GM10847 (cell line): Measurements from ENCODE around the gene ANK2.

ENCODE experiments used
- POLR2A ChIP-seq: IDR thresholded peaks from 2 replicates; pipeline ENCODE4 v1.6.1; 2011; ENCODE audit not compliant: insufficient read length; ENCODE audit errors: extremely low read depth

Gene ANK2

DNA sequence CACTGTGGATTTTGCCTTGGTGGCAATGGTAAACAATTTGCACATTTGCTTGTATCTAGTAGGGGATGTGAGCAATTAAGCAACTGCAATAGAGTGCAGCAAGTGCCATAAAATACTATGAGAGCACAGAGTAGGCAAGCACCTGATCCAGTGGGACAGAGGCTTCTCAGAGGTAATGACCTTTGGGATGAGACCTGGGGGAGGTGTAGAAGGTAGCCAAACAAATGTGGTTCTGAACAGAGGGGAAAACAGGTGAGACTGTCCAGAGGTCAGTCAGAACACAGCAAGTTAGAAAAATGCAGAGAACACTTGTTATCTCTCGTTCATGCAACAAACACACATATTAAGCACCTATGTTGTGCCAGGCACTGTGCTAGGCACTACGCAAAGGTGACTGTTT, 21.4 kb upstream of the ANK2 start:
- TF ChIP-seq POLR2A: no peak

DNA sequence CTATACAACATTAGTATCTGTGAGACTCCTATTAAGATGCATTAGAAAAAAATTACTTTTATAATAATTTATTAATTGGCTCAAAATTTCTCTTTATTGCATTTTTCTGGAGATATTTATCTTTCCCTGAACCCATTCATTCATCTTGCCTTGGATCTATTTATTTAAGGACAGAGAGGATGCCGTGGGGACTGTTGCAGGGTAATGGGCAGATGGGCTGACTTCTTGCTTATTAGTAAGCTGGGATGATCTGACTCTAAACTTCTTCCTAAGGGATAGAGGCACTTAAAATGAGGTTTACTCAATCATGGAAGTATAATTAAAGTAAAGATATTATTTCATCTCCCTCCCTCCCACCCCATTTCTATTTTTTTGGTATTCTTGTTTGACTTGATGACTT, 18.2 kb upstream of the ANK2 start:
- TF ChIP-seq POLR2A: no peak

DNA sequence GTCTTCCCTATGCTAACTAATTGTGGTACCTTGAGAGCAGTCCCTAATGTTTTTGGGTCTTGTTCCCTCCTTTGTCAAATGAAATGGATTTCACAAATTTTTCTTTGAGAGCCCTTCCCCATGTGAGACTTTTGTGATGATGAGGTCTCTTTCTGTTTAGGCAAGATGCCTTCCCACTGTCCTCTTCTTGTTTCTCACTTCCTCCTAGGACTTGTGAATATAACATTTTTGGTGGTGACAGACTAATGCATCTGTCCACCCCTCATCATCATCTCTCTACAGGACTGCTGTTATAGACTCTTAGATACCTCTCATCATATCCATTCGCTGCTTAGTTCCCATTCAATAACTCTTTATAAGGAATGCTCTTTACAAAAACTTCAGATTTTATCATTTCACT, 8.7 kb upstream of the ANK2 start:
- no peak for TF ChIP-seq POLR2A

DNA sequence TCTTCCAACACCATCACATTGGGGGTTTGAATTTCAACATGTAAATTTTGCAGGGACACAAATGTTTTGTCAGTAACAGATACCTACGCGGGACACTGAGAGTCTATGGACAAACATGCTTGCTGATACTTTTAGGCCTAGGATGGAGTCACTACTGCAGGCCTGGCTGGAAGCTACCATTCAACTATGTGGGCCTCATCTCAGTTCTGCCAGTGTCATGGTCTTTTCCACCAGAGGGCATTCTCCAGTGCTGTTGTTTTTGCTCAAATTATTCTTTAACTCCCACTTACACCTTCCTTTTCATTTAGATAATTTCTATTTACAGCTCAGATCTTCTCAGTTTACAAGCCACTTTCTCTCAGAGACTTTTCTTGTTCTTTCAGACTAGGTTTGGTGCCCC, 7.0 kb upstream of the ANK2 start:
- no peak for TF ChIP-seq POLR2A

DNA sequence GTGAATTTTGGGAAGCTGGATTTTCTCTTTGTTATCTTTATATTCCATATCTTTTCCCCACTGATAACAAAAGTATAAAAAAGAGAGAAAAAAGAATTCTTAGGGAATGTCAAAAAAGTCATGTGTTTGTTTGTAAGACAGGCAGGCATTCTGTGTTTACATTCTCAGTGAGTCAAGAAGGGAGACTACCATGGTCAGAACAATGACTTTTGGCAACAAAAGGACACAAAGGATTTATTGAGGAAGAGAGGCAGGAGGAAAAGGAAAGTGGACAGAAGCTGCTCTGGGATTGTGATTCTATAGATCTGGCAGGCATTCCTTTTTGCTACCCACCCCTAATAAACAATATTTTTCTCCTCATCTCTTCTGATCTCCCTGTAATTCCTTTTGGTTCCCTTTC, 5.9 kb upstream of the ANK2 start:
- no peak for TF ChIP-seq POLR2A

DNA sequence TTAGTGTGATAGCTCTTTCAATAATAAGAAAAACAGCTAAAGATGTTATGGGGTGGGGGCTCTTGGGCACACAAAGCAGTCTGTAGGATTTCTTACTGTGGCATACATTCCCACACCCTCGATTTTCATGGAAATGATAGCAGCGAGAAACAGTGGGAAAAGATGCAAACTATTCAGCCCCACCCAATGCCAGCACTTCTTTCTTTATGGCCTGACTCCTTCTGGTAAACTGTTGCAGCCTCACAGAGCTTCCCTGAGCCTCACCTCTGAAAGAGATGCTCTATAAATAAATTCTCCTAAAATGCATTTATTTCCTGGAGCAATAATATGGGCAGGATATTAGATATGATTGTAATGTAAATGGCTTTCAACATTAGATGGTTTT, 910 bp downstream of the ANK2 start:
- TF ChIP-seq POLR2A: no peak

DNA sequence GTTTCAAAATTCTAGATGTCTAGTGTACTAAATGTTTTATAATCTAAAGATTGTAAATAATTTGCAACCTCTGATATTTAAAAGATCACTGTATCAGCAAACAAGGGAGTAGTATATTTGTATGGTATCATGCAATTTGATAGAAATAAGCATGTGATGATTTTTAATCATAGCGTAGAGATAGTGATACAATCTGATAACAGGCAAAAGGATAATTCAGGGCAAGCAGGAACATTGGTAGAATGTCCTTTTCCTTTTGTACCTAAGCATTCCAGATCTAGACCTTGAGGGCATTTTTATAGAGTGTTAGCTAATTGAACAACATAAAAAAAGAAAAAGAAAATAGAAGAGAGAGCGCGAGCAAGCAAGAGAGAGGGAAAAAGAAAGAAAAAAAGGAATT, 1.4 kb downstream of the ANK2 start:
- TF ChIP-seq POLR2A: no peak

DNA sequence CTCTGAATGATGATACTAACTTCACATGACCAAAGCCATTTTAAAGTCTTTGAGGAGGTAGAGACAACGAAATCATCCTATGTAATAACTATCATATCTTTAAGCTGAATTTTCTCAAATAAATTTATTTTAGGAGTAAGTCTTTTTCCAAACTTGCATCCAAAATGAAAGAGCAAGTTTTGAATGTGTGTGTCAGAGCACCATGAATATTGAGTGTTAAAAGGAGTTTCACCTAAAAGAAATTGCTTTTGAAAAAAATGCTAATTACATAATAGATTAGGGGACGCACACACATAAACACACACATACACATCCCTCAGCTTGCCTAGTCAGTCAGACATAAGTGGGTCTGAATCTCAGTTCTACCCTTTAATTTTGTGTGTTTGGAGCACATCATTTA, 1.9 kb downstream of the ANK2 start:
- no peak for TF ChIP-seq POLR2A

DNA sequence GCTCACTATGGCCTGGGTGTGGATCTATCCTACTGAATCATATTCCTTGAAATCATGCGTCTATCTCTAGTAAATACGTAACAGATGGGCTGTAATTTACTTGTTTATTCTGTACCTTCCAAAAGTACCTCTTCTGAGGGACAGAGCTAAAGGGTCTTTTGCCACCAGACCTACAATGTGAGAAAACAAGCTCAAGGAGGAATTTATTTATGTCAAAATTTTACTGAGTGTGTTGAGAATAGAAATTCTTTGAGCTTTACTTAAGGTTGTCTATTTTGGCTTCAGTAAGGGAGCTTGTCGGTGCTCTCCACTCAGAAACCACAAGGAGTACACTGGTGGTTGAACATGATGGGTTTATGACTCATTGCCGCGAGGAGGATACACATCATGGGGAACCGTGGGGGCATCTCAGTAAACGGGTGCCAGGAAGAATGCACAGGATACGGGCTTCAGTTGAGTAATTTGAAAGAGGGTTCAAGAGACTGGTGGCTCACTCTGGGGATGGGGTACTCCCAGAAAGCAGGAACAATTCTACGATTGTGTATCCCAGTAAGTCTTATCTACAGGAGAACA, 3.0 kb downstream of the ANK2 start:
- TF ChIP-seq POLR2A: no peak

DNA sequence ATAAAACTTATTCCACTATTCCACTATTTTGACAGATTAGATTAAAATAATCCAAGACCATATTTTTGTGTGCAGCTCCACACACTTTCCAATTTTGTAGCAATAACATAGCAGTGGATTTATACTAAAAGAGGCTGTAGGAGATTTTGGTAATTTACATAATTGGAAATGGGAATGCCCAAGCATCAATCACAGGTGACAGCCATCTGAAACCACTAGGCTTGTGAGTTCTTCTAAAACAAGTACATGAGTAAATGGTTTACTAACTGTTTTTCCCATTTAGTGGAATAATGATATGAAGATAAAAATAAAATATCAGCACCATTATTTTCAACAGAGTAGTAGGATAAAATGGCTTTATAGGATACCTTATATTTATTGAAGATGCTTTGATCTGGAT, 4.4 kb downstream of the ANK2 start:
- no peak for TF ChIP-seq POLR2A

DNA sequence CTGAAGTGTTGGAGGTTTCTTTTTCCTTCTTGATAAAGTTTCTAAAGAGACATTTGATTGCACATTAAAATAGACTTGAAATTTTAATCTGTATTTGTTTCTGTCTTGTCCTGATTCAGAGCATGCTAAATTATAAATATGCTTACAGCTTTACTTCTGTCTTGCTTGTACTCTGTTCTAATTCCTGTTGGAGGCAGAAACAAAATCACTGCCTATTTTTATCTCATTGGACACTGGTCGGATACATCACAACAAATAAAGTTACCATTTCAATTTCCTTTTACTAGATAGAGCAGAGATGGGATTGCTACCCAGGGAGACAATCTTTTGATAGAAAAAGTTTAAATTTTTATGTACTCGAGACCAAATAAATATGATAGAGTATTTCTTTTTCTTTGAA, 6.9 kb downstream of the ANK2 start:
- no peak for TF ChIP-seq POLR2A

DNA sequence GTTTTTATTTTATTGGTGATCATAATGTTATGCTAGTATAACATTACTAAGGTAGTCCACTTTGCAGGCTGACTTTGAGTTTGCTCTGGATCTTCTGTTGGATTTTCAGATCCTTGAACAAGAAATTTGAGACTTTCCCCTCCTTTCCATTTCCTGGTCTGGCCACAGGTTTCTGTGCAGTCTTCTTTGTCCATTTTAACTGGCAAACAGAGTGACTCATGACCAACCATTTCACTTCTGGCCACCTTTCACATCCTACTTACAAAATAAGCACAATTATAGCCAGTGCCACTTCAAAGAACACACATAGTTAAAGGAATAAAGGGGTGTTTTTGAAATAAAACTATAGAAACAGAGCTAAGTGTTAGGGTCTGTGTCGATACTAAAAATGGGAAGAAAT, 8.4 kb downstream of the ANK2 start:
- TF ChIP-seq POLR2A: no peak

DNA sequence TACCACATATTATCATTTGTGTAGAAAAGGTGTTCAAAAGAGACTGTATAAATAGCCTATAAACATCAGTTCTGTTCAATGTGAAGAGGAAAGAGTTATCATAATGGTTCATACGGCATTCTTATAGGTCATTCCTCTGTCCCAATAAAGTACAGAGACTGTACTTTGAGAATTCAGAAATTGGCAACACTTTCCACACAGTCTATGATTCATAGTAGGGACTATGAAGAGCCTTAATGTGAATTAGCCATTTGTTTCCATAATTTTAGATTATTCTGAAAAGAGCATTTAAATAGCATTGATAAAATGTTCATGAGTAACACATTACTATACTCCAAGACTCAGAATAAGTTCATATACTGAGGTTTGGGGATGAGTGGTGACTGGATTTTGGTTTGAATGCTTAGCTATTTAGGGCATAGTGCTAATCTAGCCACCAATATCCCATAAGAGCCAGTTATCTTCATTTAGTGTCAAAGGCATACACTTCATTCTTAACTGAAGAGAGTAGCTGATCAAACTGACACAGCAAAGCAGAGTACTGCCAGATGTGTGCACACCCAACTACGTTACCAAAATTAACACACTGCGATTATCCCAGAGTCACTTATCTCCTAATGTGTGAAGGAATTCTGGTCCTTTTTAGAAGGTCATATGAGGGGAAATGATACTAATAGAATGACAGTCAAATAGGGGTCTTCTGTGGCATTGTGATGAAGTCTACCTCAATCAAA, 10.2 kb downstream of the ANK2 start:
- TF ChIP-seq POLR2A: no peak

DNA sequence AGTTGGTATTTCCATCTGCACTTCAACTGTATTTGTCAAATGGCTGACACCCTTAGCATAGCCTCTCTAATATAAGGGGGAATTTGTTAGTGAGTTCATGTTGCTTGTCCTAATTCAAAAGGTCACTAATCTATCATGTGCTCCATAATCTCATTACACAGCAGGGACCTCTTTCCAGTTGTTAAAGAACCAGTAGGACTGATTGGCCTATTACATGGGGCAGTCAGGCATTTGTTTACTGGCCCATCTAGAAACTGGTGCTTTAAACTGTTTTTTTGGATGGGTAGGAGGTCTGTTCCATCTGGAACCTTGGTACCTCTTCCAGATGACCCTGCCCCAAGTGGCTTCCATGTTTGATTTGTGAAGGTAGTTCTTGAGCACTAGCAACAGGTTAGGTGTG, 11.4 kb downstream of the ANK2 start:
- TF ChIP-seq POLR2A: no peak

DNA sequence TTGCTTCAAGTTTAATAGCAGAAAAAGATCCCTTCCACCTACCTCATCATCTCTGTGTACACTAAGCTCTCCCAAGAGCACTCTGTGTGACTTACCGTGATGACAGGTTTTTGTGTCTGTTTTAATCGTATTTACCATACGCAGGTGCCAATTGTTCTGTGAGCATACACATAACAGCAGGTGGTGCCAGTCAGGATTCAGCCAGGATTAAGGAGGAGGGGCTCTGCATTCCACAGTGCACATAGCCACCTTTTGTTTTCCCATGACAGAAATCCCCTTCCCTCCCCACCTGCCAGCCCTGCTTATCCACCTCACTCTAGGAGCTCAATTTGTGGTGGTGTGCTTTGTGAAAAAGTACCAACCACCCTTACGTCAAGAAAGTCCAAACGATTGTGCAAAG, 14.8 kb downstream of the ANK2 start:
- TF ChIP-seq POLR2A: no peak

DNA sequence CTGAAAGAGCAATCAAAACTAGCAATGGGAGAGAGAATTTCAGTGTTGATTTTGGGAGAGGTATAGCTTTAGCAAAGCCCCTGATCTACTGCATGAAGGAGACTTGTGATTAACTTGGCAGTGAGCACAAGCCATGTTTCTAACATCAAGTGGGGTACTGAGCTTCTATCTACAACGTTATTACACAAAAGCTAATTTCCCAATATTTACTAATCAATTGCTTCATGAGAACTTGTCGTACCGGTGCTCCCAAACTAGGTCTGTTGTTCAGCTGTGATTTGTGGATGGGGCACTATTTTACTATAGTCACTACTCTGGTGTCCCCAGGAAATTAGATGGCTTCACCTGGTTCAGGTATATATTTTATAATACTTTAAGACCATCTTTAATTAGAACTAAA, 16.2 kb downstream of the ANK2 start:
- no peak for TF ChIP-seq POLR2A

DNA sequence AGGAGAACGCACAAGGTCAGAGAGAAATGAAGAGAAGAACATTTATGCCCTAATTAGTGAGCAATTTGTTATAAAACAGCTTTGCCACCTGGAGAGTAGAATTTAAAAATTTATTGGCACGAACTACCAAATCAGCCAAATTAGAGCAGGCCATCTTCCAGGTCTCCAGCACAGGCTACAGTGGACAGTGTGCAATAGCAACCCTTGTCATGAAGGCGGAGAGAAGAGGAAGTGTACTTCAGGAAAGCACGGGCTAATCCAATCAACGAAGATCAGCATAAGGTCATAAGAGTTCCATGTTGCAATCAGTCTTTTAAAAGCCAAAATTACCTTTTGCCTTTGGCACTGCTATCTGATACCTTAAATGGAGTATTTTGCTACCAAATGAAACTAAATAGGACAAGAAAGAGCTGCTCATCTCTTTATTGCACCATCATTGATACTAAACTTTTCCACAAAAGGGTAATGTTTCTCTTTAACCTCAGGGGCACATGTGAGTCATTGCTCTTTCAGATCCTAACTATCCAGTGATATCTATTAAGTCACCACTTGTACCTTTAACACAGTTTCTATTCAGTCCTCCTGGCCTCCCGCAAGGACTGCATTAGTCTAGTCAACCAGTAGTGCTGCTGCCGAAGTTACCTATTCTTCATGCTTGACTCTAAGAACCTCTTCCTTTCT, 19.9 kb downstream of the ANK2 start:
- no peak for TF ChIP-seq POLR2A
